Caco-2 (cell line): ENCODE results near the gene GUF1. TPM values are rescaled to one million over a fixed set of nuclear protein-coding genes. Genes with fewer than 3 reads are reported as not detected.

ENCODE experiments used
- BruUV-seq: library from RNA; stranded (reverse); fragments of 400-500 nt; replicated peaks from 2 replicates; lab custom pipeline; 2021; lab: Mats Ljungman, UMichigan
- CTCF ChIA-PET: fragments of 300-600 bp; sonication (Branson Sonifier 250); formaldehyde crosslinking; loops from one replicate; lab custom pipeline; 2022; ENCODE audit warnings: antibody characterized with exemption; lab: Charles Lee
- POLR2A ChIA-PET: fragments of 300-600 bp; sonication (Branson Sonifier 250); formaldehyde crosslinking; loops from one replicate; lab custom pipeline; 2022; ENCODE audit warnings: antibody characterized with exemption; lab: Charles Lee
- DNase-seq, 2 experiments: peaks; one replicate each; pipeline versions ENCODE4 v3.0.0 to v3.0.0-alpha.2; 2020 to 2022
- H3K27me3 ChIP-seq: replicated peaks from 2 replicates; pipeline ENCODE4 v1.6.0; 2011; ENCODE audit warnings: low read length; ENCODE audit not compliant: control insufficient read depth, insufficient read depth
- H3K36me3 ChIP-seq: 2 replicates; pipeline ENCODE4 v1.5.1; 2011; ENCODE audit warnings: low read length; ENCODE audit not compliant: control insufficient read depth, insufficient read depth
- H3K4me1 ChIP-seq: fragments of 250-450 bp; sonication (Bioruptor Pico); 2 replicates; pipeline ENCODE4 v1.5.1; 2020; ENCODE audit warnings: mild to moderate bottlenecking
- H3K4me3 ChIP-seq: 2 replicates; pipeline ENCODE4 v1.5.1; 2011; ENCODE audit warnings: low read depth, mild to moderate bottlenecking, control low read depth, low read length
- H3K9me3 ChIP-seq: fragments of 250-450 bp; sonication (Bioruptor Pico); 2 replicates; pipeline ENCODE4 v1.5.1; 2020; ENCODE audit warnings: mild to moderate bottlenecking, moderate library complexity
- H3K27ac Mint-ChIP-seq: one replicate; pipeline ENCODE4 v1.8.0; 2022; ENCODE audit warnings: mixed read lengths; ENCODE audit not compliant: unreplicated experiment
- H3K27me3 Mint-ChIP-seq: one replicate; pipeline ENCODE4 v1.8.0; 2022; ENCODE audit warnings: mixed read lengths; ENCODE audit not compliant: insufficient read depth, unreplicated experiment
- H3K36me3 Mint-ChIP-seq: one replicate; pipeline ENCODE4 v1.8.0; 2022; ENCODE audit warnings: mild to moderate bottlenecking, mixed read lengths; ENCODE audit not compliant: insufficient read depth, unreplicated experiment
- H3K4me1 Mint-ChIP-seq: one replicate; pipeline ENCODE4 v1.8.0; 2022; ENCODE audit warnings: low read depth, mixed read lengths; ENCODE audit not compliant: unreplicated experiment
- H3K4me3 Mint-ChIP-seq: one replicate; pipeline ENCODE4 v1.8.0; 2022; ENCODE audit warnings: mild to moderate bottlenecking, moderate library complexity, mixed read lengths; ENCODE audit not compliant: unreplicated experiment
- H3K9me3 Mint-ChIP-seq: one replicate; pipeline ENCODE4 v1.8.0; 2022; ENCODE audit warnings: mixed read lengths; ENCODE audit not compliant: unreplicated experiment
- intact Hi-C: fragments of 100-400 bp; cut with micrococcal nuclease; formaldehyde crosslinking; loops from one replicate; pipeline ENCODE4 v1.10.0; 2022; ENCODE audit not compliant: unreplicated experiment
- total RNA-seq: library from RNA; stranded (reverse); gene quantifications from 2 replicates; pipeline ENCODE4 v1.2.3, GENCODE V29; 2022
- TF ChIP-seq, protein P1 (sequence below), 2 experiments: fragments of 200-600 bp in 1 of 2; IDR thresholded peaks; 1 replicate in 1 of 2; 2 replicates in 1 of 2; pipeline versions ENCODE4 v1.5.1 to v1.8.0; 2011 to 2022; ENCODE audit warnings: antibody characterized with exemption in 1 of 2, control low read depth in 1 of 2, inconsistent platforms in 1 of 2, low read depth in 1 of 2, low read length in 1 of 2, mild to moderate bottlenecking in 1 of 2, moderate library complexity in 1 of 2; ENCODE audit not compliant: insufficient read depth in 1 of 2, severe bottlenecking in 1 of 2, unreplicated experiment in 1 of 2

The GUF1 gene
- total RNA-seq, 1 experiment from 2014 or later = 29.0 TPM

DNA sequence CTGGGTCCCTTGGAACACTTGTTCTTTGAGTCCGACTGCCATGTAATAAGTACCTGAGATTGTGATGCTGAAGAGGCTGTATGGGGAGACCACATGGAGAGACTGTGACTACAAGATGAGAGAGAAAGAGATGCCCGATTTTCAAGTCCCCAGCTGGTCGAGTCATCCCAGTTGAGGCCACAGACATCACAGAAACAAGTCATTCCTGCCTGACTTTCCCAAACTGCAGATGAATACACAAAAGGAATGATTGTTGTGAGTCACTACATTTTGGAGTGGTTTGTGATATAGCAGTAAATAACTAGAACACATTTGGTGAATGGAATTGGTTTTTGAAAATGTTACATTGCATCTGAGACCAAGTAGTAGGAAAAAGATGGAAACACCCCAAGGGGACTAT, 17.8 kb upstream of the GUF1 start:
- peaks cover 3% of the 10 kb centered on the region for H3K27me3 Mint-ChIP-seq
- Histone ChIP-seq H3K36me3 (no peaks in the 10 kb centered on the region), H3K4me3 (no peak overlapping the region), H3K4me1 (no peaks in the 10 kb centered on the region), H3K9me3 (no peaks in the 10 kb centered on the region), H3K27me3 (no peaks in the 10 kb centered on the region)
- H3K36me3 Mint-ChIP-seq = no peaks in the 10 kb centered on the region
- no peaks in the 10 kb centered on the region for H3K9me3 Mint-ChIP-seq
- CTCF ChIA-PET = no interaction called here
- no TSS peak for BruUV-seq
- TF ChIP-seq, protein P1, sequence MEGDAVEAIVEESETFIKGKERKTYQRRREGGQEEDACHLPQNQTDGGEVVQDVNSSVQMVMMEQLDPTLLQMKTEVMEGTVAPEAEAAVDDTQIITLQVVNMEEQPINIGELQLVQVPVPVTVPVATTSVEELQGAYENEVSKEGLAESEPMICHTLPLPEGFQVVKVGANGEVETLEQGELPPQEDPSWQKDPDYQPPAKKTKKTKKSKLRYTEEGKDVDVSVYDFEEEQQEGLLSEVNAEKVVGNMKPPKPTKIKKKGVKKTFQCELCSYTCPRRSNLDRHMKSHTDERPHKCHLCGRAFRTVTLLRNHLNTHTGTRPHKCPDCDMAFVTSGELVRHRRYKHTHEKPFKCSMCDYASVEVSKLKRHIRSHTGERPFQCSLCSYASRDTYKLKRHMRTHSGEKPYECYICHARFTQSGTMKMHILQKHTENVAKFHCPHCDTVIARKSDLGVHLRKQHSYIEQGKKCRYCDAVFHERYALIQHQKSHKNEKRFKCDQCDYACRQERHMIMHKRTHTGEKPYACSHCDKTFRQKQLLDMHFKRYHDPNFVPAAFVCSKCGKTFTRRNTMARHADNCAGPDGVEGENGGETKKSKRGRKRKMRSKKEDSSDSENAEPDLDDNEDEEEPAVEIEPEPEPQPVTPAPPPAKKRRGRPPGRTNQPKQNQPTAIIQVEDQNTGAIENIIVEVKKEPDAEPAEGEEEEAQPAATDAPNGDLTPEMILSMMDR (IDR thresholded peaks at IDR 0.05; ENCODE audit: insufficient read depth in 1 of 2, low read depth in 1 of 2, low read length in 1 of 2, severe bottlenecking in 1 of 2, unreplicated experiment in 1 of 2) = no peak
- no peak for DNase-seq
- no peak overlapping the region for H3K4me3 Mint-ChIP-seq
- POLR2A ChIA-PET = no interaction called here
- H3K27ac Mint-ChIP-seq = no peak overlapping the region
- intact Hi-C loops = no loop called here
- no peaks in the 10 kb centered on the region for H3K4me1 Mint-ChIP-seq

DNA sequence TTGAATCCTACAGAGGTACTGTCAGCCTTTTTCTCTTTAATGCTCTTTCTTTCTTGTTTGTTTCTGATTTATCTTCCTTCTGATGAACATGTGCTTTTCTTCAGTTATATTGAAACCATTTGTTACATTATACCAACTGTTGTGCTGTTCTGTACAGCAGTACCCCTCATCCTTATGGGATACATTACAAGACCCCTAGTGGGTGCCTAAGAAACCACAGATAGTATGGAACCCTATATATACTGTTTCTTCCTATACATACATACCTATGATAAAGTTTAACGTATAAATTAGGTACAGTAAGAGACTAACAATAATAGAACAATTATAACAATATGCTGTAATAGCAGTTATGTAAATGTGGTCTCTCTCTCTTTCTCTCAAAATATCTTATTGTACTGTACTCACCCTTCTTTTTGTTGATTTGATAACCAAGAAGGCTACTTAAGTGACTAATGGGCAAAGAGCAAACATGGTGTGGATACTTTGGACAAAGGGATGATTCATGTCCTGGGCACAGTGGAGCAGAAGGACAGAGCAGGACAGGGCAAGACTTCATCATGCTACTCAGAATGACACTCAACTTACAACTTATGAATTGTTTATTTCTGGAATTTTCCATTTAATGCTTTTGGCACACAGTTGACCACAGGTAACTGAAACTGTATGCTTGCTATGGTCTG, 16.1 kb upstream of the GUF1 start:
- no TSS peak for BruUV-seq
- TF ChIP-seq, protein P1 (IDR thresholded peaks at IDR 0.05; ENCODE audit: insufficient read depth in 1 of 2, low read depth in 1 of 2, low read length in 1 of 2, severe bottlenecking in 1 of 2, unreplicated experiment in 1 of 2) = no peak
- intact Hi-C loops = no loop called here
- ChIA-PET CTCF (no interaction called here), POLR2A (no interaction called here)
- Histone ChIP-seq H3K9me3 (no peaks in the 10 kb centered on the region), H3K4me1 (no peaks in the 10 kb centered on the region), H3K27me3 (no peaks in the 10 kb centered on the region), H3K4me3 (no peak overlapping the region), H3K36me3 (no peaks in the 10 kb centered on the region)
- H3K4me1 Mint-ChIP-seq = no peaks in the 10 kb centered on the region
- H3K9me3 Mint-ChIP-seq = no peaks in the 10 kb centered on the region
- no peaks in the 10 kb centered on the region for H3K36me3 Mint-ChIP-seq
- H3K27ac Mint-ChIP-seq = no peak overlapping the region
- H3K27me3 Mint-ChIP-seq = peaks cover 3% of the 10 kb centered on the region
- H3K4me3 Mint-ChIP-seq = no peak overlapping the region
- DNase-seq = no peak

DNA sequence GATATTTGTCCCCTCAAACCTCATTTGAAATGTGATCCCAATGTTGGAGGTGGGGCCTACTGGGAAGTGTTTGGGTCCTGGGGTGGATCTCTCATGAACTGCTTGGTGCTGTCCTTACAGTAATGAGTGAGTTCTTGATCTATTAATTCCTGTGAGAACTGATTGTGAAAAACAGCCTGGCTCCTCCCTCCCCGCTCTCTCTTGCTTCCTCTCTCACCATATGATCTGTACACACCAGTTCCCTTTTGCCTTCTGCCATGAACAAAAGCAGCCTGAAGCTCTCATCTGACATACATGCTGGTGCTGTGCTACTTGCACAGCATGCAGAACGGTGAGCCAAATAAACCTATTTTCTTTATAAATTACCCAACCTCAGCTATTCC, 15.6 kb upstream of the GUF1 start:
- ChIA-PET POLR2A (no interaction called here), CTCF (no interaction called here)
- Mint-ChIP-seq H3K4me3 (no peak overlapping the region), H3K27me3 (peaks cover 5% of the 10 kb centered on the region), H3K9me3 (no peaks in the 10 kb centered on the region), H3K36me3 (no peaks in the 10 kb centered on the region), H3K27ac (no peak overlapping the region), H3K4me1 (no peaks in the 10 kb centered on the region)
- no TSS peak for BruUV-seq
- Histone ChIP-seq H3K9me3 (no peaks in the 10 kb centered on the region), H3K4me1 (no peaks in the 10 kb centered on the region), H3K36me3 (no peaks in the 10 kb centered on the region), H3K27me3 (no peaks in the 10 kb centered on the region), H3K4me3 (no peak overlapping the region)
- DNase-seq = no peak
- intact Hi-C loops = no loop called here
- TF ChIP-seq, protein P1 (IDR thresholded peaks at IDR 0.05; ENCODE audit: insufficient read depth in 1 of 2, low read depth in 1 of 2, low read length in 1 of 2, severe bottlenecking in 1 of 2, unreplicated experiment in 1 of 2) = no peak
